Liver (tissue), 9 donors: ENCODE results near the gene UNKL. TPM values are rescaled to one million over a fixed set of nuclear protein-coding genes. Genes with fewer than 3 reads are reported as not detected.

Source experiments
- DNase-seq: peaks from one replicate; pipeline ENCODE4 v3.0.0-alpha.2; 2017; ENCODE audit warnings: low spot score
- H3K27ac ChIP-seq, 2 donors: one replicate each; pipeline ENCODE4 v1.7.0; 2013; ENCODE audit warnings: inconsistent platforms in 2 of 2, low read length in 2 of 2, control low read depth in 1 of 2, low read depth in 1 of 2, mild to moderate bottlenecking in 1 of 2
- H3K27me3 ChIP-seq, 4 donors: one replicate each; pipeline versions ENCODE4 v1.6.1 to v1.7.0; 2013; ENCODE audit warnings: low read length in 3 of 4, inconsistent platforms in 1 of 4, mild to moderate bottlenecking in 1 of 4, moderate library complexity in 1 of 4; ENCODE audit not compliant: control insufficient read depth in 4 of 4, insufficient read depth in 4 of 4
- H3K36me3 ChIP-seq, 4 donors: one replicate each; pipeline versions ENCODE4 v1.6.1 to v1.7.0; 2013; ENCODE audit warnings: low read length in 3 of 4, mild to moderate bottlenecking in 3 of 4, low read depth in 1 of 4, moderate library complexity in 1 of 4; ENCODE audit not compliant: control insufficient read depth in 4 of 4, insufficient read depth in 3 of 4
- H3K4me1 ChIP-seq, 4 donors: one replicate each; pipeline versions ENCODE4 v1.6.1 to v1.7.0; 2013; ENCODE audit warnings: low read length in 3 of 4, mild to moderate bottlenecking in 3 of 4, moderate library complexity in 1 of 4; ENCODE audit not compliant: control insufficient read depth in 4 of 4, insufficient read depth in 4 of 4
- H3K4me3 ChIP-seq, 3 donors: one replicate each; pipeline versions ENCODE4 v1.6.1 to v1.7.0; 2013; ENCODE audit warnings: low read length in 3 of 3, control low read depth in 1 of 3, low read depth in 1 of 3, mild to moderate bottlenecking in 1 of 3
- H3K9ac ChIP-seq, 2 donors: one replicate each; pipeline ENCODE4 v1.7.0; 2013; ENCODE audit warnings: low read length in 2 of 2, mild to moderate bottlenecking in 2 of 2, moderate library complexity in 2 of 2, control low read depth in 1 of 2, low read depth in 1 of 2
- H3K9me3 ChIP-seq, 4 donors: one replicate each; pipeline versions ENCODE4 v1.6.1 to v1.7.0; 2013; ENCODE audit warnings: low read length in 3 of 4; ENCODE audit not compliant: control insufficient read depth in 4 of 4
- ATF3 ChIP-seq: IDR thresholded peaks from 2 replicates; pipeline ENCODE4 v1.6.1; 2016; ENCODE audit warnings: antibody characterized with exemption
- CTCF ChIP-seq: fragments of 150-350 bp; IDR thresholded peaks from 2 replicates; pipeline ENCODE4 v1.5.1; 2017; ENCODE audit warnings: improper control_type of control experiment, low read depth, low read length; ENCODE audit not compliant: missing input control
- EGR1 ChIP-seq, 2 donors: IDR thresholded peaks; 2 replicates each; pipeline ENCODE4 v1.6.1; 2016 to 2018; ENCODE audit warnings: antibody characterized with exemption in 2 of 2, low read depth in 2 of 2
- FOXA2 ChIP-seq: IDR thresholded peaks from 2 replicates; pipeline ENCODE4 v1.6.1; 2016; ENCODE audit warnings: antibody characterized with exemption
- GABPA ChIP-seq, 2 donors: IDR thresholded peaks in 1 of 2; conservative IDR thresholded peaks in 1 of 2; 2 replicates each; pipeline ENCODE4 v1.6.1; 2016; ENCODE audit warnings: antibody characterized with exemption in 2 of 2, mild to moderate bottlenecking in 1 of 2, moderate library complexity in 1 of 2
- HNF4G ChIP-seq: IDR thresholded peaks from 2 replicates; pipeline ENCODE4 v1.6.1; 2016; ENCODE audit warnings: antibody characterized with exemption
- JUND ChIP-seq, 2 donors: IDR thresholded peaks; 2 replicates each; pipeline ENCODE4 v1.6.1; 2016; ENCODE audit warnings: antibody characterized with exemption in 2 of 2
- MAX ChIP-seq: IDR thresholded peaks from 2 replicates; pipeline ENCODE4 v1.6.1; 2016; ENCODE audit warnings: antibody characterized with exemption
- RAD21 ChIP-seq, 2 donors: IDR thresholded peaks; 2 replicates each; pipeline ENCODE4 v1.6.1; 2016; ENCODE audit warnings: antibody characterized with exemption in 2 of 2, mild to moderate bottlenecking in 2 of 2
- REST ChIP-seq: IDR thresholded peaks from 2 replicates; pipeline ENCODE4 v1.6.1; 2016; ENCODE audit warnings: antibody characterized with exemption, mild to moderate bottlenecking
- RXRA ChIP-seq, 2 donors: IDR thresholded peaks; 2 replicates each; pipeline ENCODE4 v1.6.1; 2017 to 2018; ENCODE audit warnings: antibody characterized with exemption in 2 of 2, mild to moderate bottlenecking in 1 of 2
- SP1 ChIP-seq: IDR thresholded peaks from 2 replicates; pipeline ENCODE4 v1.6.1; 2018; ENCODE audit warnings: antibody characterized with exemption, mild to moderate bottlenecking
- TAF1 ChIP-seq: conservative IDR thresholded peaks from 2 replicates; pipeline ENCODE4 v1.6.1; 2016; ENCODE audit warnings: antibody characterized with exemption, mild to moderate bottlenecking
- ZBTB33 ChIP-seq: IDR thresholded peaks from 2 replicates; pipeline ENCODE4 v1.6.1; 2016; ENCODE audit warnings: antibody characterized with exemption
- WGBS: extraction: QIAGEN DNeasy Blood & Tissue Kit; methylation state at CpG from one replicate; pipeline ENCODE4 v1.1.7; 2013; 5-methylcytosine and 5-hydroxymethylcytosine counted together
- polyA plus RNA-seq, 2 donors: library from polyadenylated mRNA; stranded (reverse) in 1 of 2; unstranded in 1 of 2; fragments of 200-250 nt in 1 of 2; fragments of >200 nt in 1 of 2; fragmentation: Nextera tagmentation in 1 of 2; extraction: Ambion mirVana in 1 of 2; gene quantifications; one replicate each; pipeline versions ENCODE4 v1.2.1 to v1.2.3, GENCODE V29; 2013 to 2015
- total RNA-seq, 2 donors: library from RNA; depleted of rRNA; stranded (reverse); fragments of >200 nt; gene quantifications; one replicate each; pipeline ENCODE4 v1.2.3, GENCODE V29; 2014
- donor health status: healthy.
- donor health status: healthy.
- donor health status: healthy.
- donor health status: healthy.
- donor health status: healthy.

Gene UNKL
- total and polyA plus RNA-seq, 4 donors, result 3.5 to 14.7 (median 6.6) TPM

GRCh38 chr16:1455190-1456171, 41.0 kb upstream of the UNKL start:
- no peak for DNase-seq
- 96% methylated on average over 41 of the region's 41 CpGs for WGBS
- Histone ChIP-seq H3K27ac (no peak overlapping the region), H3K9me3 (no peaks in the 10 kb centered on the region), H3K9ac (no peak overlapping the region), H3K4me3 (no peak overlapping the region), H3K4me1 (no peaks in the 10 kb centered on the region), H3K27me3 (no peaks in the 10 kb centered on the region), H3K36me3 (peaks cover 0 to 58% (median 8%) of the 10 kb centered on the region in 4 donors)
- TF ChIP-seq REST (no peak), GABPA (IDR thresholded peaks at IDR 0.05 in 1 of 2, conservative IDR thresholded peaks at IDR 0.05 in 1 of 2) (no peak), RAD21 (IDR thresholded peaks at IDR 0.05) (no peak), MAX (no peak), JUND (IDR thresholded peaks at IDR 0.05) (no peak), ATF3 (no peak), TAF1 (no peak), SP1 (no peak), RXRA (IDR thresholded peaks at IDR 0.05) (no peak), HNF4G (no peak), FOXA2 (no peak), EGR1 (IDR thresholded peaks at IDR 0.05; ENCODE audit: low read depth in 2 of 2) (no peak), CTCF (no peak), ZBTB33 (no peak)
